H1 (cell line): ENCODE measurements around the gene DUSP7. TPM values are rescaled to one million over a fixed set of nuclear protein-coding genes. Genes with fewer than 3 reads are reported as not detected.

Experiments used
- CTCF ChIA-PET: fragments of 300-600 bp; sonication (Branson Sonifier 250); formaldehyde crosslinking; loops from one replicate; lab custom pipeline; 2021; ENCODE audit not compliant: partially characterized antibody; lab: Charles Lee
- POLR2A ChIA-PET: fragments of 300-600 bp; sonication (Branson Sonifier 250); formaldehyde crosslinking; loops from one replicate; lab custom pipeline; 2021; ENCODE audit warnings: inconsistent platforms; ENCODE audit not compliant: partially characterized antibody; lab: Charles Lee
- DNase-seq, 2 experiments: peaks; one replicate each; pipeline versions ENCODE4 v3.0.0 to v3.0.0-alpha.2; 2010 to 2022; ENCODE audit warnings: low spot score in 2 of 2, low read depth in 1 of 2, mixed read lengths in 1 of 2
- FAIRE-seq: peaks from 2 replicates; lab custom pipeline; 2011; peaks lifted over from hg19 to GRCh38; lab: Jason Lieb, UNC
- H2AFZ ChIP-seq: 2 replicates; pipeline ENCODE4 v1.8.1; 2012; ENCODE audit warnings: low read length, inconsistent platforms
- H2AK5ac ChIP-seq: 2 replicates; pipeline ENCODE4 v1.6.1; 2013; ENCODE audit warnings: low read depth, low read length
- H2BK120ac ChIP-seq: replicated peaks from 2 replicates; pipeline ENCODE3; 2013; ENCODE audit warnings: low read depth, low read length, inconsistent platforms
- H2BK12ac ChIP-seq: 2 replicates; pipeline ENCODE4 v1.6.1; 2013; ENCODE audit warnings: low read depth, low read length
- H2BK15ac ChIP-seq: 2 replicates; pipeline ENCODE4 v1.6.1; 2013; ENCODE audit warnings: low read length
- H2BK20ac ChIP-seq: 2 replicates; pipeline ENCODE4 v1.6.1; 2013; ENCODE audit warnings: low read length
- H2BK5ac ChIP-seq: 2 replicates; pipeline ENCODE4 v1.6.1; 2013; ENCODE audit warnings: low read depth, low read length
- H3K14ac ChIP-seq: 2 replicates; pipeline ENCODE4 v1.6.1; 2013; ENCODE audit warnings: inconsistent platforms; ENCODE audit not compliant: insufficient read length
- H3K18ac ChIP-seq: 2 replicates; pipeline ENCODE4 v1.6.1; 2013; ENCODE audit warnings: low read length; ENCODE audit errors: extremely low read depth
- H3K23ac ChIP-seq: 2 replicates; pipeline ENCODE4 v1.6.1; 2013; ENCODE audit warnings: inconsistent platforms; ENCODE audit not compliant: insufficient read length
- H3K23me2 ChIP-seq: 2 replicates; pipeline ENCODE4 v1.6.1; 2013; ENCODE audit warnings: low read depth, low read length
- H3K27ac ChIP-seq: 2 replicates; pipeline ENCODE4 v1.6.1; 2011; ENCODE audit warnings: low read depth, low read length, inconsistent platforms
- H3K27me3 ChIP-seq, 4 experiments: replicated peaks in 1 of 4; 1 replicate in 1 of 4; 2 replicates in 3 of 4; pipeline versions ENCODE4 v1.6.1 to v1.8.1; 2011 to 2013; ENCODE audit warnings: low read length in 3 of 4, mild to moderate bottlenecking in 3 of 4, inconsistent platforms in 2 of 4, mixed read lengths in 2 of 4, moderate library complexity in 1 of 4; ENCODE audit not compliant: control insufficient read depth in 3 of 4, insufficient read depth in 3 of 4; ENCODE audit errors: extremely low read depth in 1 of 4
- H3K36me3 ChIP-seq, 4 experiments: 2 replicates each; pipeline versions ENCODE4 v1.6.1 to v1.8.1; 2011 to 2013; ENCODE audit warnings: mild to moderate bottlenecking in 4 of 4, low read length in 3 of 4, moderate library complexity in 2 of 4, control low read depth in 1 of 4, inconsistent platforms in 1 of 4; ENCODE audit not compliant: insufficient read depth in 4 of 4, control insufficient read depth in 2 of 4
- H3K4ac ChIP-seq: replicated peaks from 2 replicates; pipeline ENCODE3; 2013; ENCODE audit warnings: low read length, low read depth, mixed read lengths, inconsistent platforms; ENCODE audit not compliant: insufficient read length
- H3K4me1 ChIP-seq, 4 experiments: replicated peaks in 1 of 4; 1 replicate in 1 of 4; 2 replicates in 3 of 4; pipeline versions ENCODE4 v1.6.1 to v1.8.1; 2011 to 2013; ENCODE audit warnings: low read length in 3 of 4, inconsistent platforms in 2 of 4, mixed read lengths in 1 of 4; ENCODE audit not compliant: insufficient read depth in 4 of 4, control insufficient read depth in 3 of 4
- H3K4me2 ChIP-seq, 2 experiments: 2 replicates each; pipeline versions ENCODE4 v1.6.1 to v1.8.1; 2011 to 2013; ENCODE audit warnings: low read depth in 2 of 2, low read length in 2 of 2, control low read depth in 1 of 2, inconsistent platforms in 1 of 2, mild to moderate bottlenecking in 1 of 2; ENCODE audit not compliant: insufficient read depth in 1 of 2
- H3K4me3 ChIP-seq, 4 experiments: fragments of 200-600, 300-600 bp in 1 of 4; sonication (generic), shearing (Covaris generic), sonication (Bioruptor Twin) in 1 of 4; 2 replicates each; pipeline versions ENCODE4 v1.5.1 to v1.8.1; 2011 to 2016; ENCODE audit warnings: low read length in 4 of 4, low read depth in 3 of 4, control low read depth in 2 of 4, inconsistent platforms in 2 of 4, mild to moderate bottlenecking in 2 of 4, mixed read lengths in 1 of 4, moderate library complexity in 1 of 4; ENCODE audit not compliant: insufficient read depth in 2 of 4; ENCODE audit errors: extremely low read depth in 1 of 4
- H3K56ac ChIP-seq: replicated peaks from 2 replicates; pipeline ENCODE3; 2013; ENCODE audit warnings: low read depth, mild to moderate bottlenecking, mixed read lengths, low read length, inconsistent platforms; ENCODE audit not compliant: insufficient read length
- H3K79me1 ChIP-seq: 2 replicates; pipeline ENCODE4 v1.6.1; 2013; ENCODE audit warnings: low read depth, low read length, control low read depth
- H3K79me2 ChIP-seq, 2 experiments: 2 replicates each; pipeline versions ENCODE4 v1.6.1 to v1.8.1; 2012 to 2013; ENCODE audit warnings: low read length in 2 of 2, mild to moderate bottlenecking in 2 of 2, inconsistent platforms in 1 of 2; ENCODE audit not compliant: insufficient read depth in 2 of 2, control insufficient read depth in 1 of 2
- H3K9ac ChIP-seq, 4 experiments: replicated peaks in 1 of 4; 1 replicate in 1 of 4; 2 replicates in 3 of 4; pipeline versions ENCODE4 v1.6.1 to v1.8.1; 2011 to 2013; ENCODE audit warnings: low read depth in 3 of 4, low read length in 3 of 4, control low read depth in 2 of 4, mild to moderate bottlenecking in 2 of 4, moderate library complexity in 2 of 4, inconsistent platforms in 1 of 4; ENCODE audit errors: extremely low read depth in 1 of 4
- H3K9me3 ChIP-seq, 2 experiments: 2 replicates each; pipeline versions ENCODE4 v1.6.1 to v1.8.1; 2012 to 2013; ENCODE audit warnings: mild to moderate bottlenecking in 2 of 2, moderate library complexity in 2 of 2, control low read depth in 1 of 2, inconsistent platforms in 1 of 2, low read depth in 1 of 2, low read length in 1 of 2, mixed read lengths in 1 of 2; ENCODE audit not compliant: insufficient read depth in 2 of 2
- H4K20me1 ChIP-seq, 2 experiments: replicated peaks in 1 of 2; 2 replicates each; pipeline versions ENCODE3 to v1.8.1; 2011 to 2013; ENCODE audit warnings: inconsistent platforms in 2 of 2, low read length in 2 of 2, mild to moderate bottlenecking in 1 of 2; ENCODE audit not compliant: insufficient read depth in 2 of 2, control insufficient read depth in 1 of 2
- H4K5ac ChIP-seq: 2 replicates; pipeline ENCODE4 v1.6.1; 2013; ENCODE audit warnings: low read length, low read depth, mixed read lengths, inconsistent platforms; ENCODE audit not compliant: insufficient read length
- H4K8ac ChIP-seq: 2 replicates; pipeline ENCODE4 v1.8.0; 2013; ENCODE audit warnings: mild to moderate bottlenecking, moderate library complexity, low read length, inconsistent platforms; ENCODE audit not compliant: insufficient read depth; ENCODE audit errors: extremely low read depth
- H4K91ac ChIP-seq: replicated peaks from 2 replicates; pipeline ENCODE3; 2013; ENCODE audit warnings: low read length, mixed read lengths, inconsistent platforms; ENCODE audit not compliant: insufficient read length
- ASH2L ChIP-seq: fragments of 200-600, 300-600 bp; sonication (generic); IDR thresholded peaks from one replicate; pipeline ENCODE4 v1.7.1; 2017; ENCODE audit warnings: low read length
- CREB1 ChIP-seq: IDR thresholded peaks from 2 replicates; pipeline ENCODE4 v1.6.1; 2012; ENCODE audit warnings: inconsistent platforms
- JUN ChIP-seq: IDR thresholded peaks from 2 replicates; pipeline ENCODE4 v1.6.1; 2011; ENCODE audit warnings: low read depth, mild to moderate bottlenecking, improper control_type of control experiment, low read length
- POLR2A ChIP-seq, 2 experiments: IDR thresholded peaks; 1 replicate in 1 of 2; 2 replicates in 1 of 2; pipeline ENCODE4 v1.6.1; 2011; ENCODE audit warnings: low read depth in 2 of 2, low read length in 2 of 2, mild to moderate bottlenecking in 2 of 2; ENCODE audit errors: control extremely low read depth in 1 of 2
- POLR2AphosphoS5 ChIP-seq: IDR thresholded peaks from 2 replicates; pipeline ENCODE4 v1.6.1; 2011; ENCODE audit warnings: low read depth, low read length
- RAD21 ChIP-seq, 2 experiments: IDR thresholded peaks in 1 of 2; conservative IDR thresholded peaks in 1 of 2; 2 replicates each; pipeline ENCODE4 v1.6.1; 2011; ENCODE audit warnings: low read depth in 2 of 2, low read length in 2 of 2, improper control_type of control experiment in 1 of 2, inconsistent platforms in 1 of 2, mild to moderate bottlenecking in 1 of 2, moderate library complexity in 1 of 2
- RBBP5 ChIP-seq: IDR thresholded peaks from 2 replicates; pipeline ENCODE4 v1.7.1; 2012; ENCODE audit warnings: low read depth, mild to moderate bottlenecking, inconsistent platforms, low read length, moderate library complexity, borderline replicate concordance
- RNF2 ChIP-seq: fragments of 200-900, 300-1000 bp; sonication (generic); IDR thresholded peaks from 2 replicates; pipeline ENCODE4 v1.7.1; 2016; ENCODE audit warnings: borderline replicate concordance, low read depth, mild to moderate bottlenecking, antibody characterized with exemption, low read length; ENCODE audit not compliant: poor library complexity, severe bottlenecking; ENCODE audit errors: missing control alignments
- SAP30 ChIP-seq: fragments of 300-600 bp; sonication (generic); IDR thresholded peaks from 2 replicates; pipeline ENCODE4 v1.7.1; 2012; ENCODE audit warnings: low read length, moderate library complexity, mild to moderate bottlenecking, inconsistent platforms; ENCODE audit not compliant: insufficient read depth, insufficient replicate concordance
- SIN3A ChIP-seq, 2 experiments: IDR thresholded peaks in 1 of 2; conservative IDR thresholded peaks in 1 of 2; 2 replicates each; pipeline ENCODE4 v1.6.1; 2011 to 2012; ENCODE audit warnings: low read length in 2 of 2, improper control_type of control experiment in 1 of 2, low read depth in 1 of 2, mild to moderate bottlenecking in 1 of 2
- ZNF274 ChIP-seq: IDR thresholded peaks from 2 replicates; pipeline ENCODE4 v1.7.0; 2012; ENCODE audit warnings: low read length, borderline replicate concordance; ENCODE audit errors: extremely low read depth
- WGBS, 2 experiments: shearing (Covaris generic) in 1 of 2; methylation state at CpG; one replicate each; pipeline versions ENCODE4 v1.1.6 to v1.1.7; 2013 to 2015; ENCODE audit warnings: low lambda C conversion rate in 2 of 2, mixed read lengths in 2 of 2, inconsistent platforms in 1 of 2, low coverage in 1 of 2, missing lambda C conversion rate in 1 of 2; ENCODE audit not compliant: insufficient replicate concordance in 2 of 2, insufficient coverage in 1 of 2, insufficient read length in 1 of 2; ENCODE audit errors: extremely low coverage in 1 of 2, missing lambda C conversion rate in 1 of 2; 5-methylcytosine and 5-hydroxymethylcytosine counted together
- polyA plus RNA-seq, 7 experiments: library from polyadenylated mRNA; depleted of rRNA in 3 of 7; stranded (reverse) in 5 of 7; unstranded in 2 of 7; fragments of >200 nt in 5 of 7; fragments of 200-250 nt in 2 of 7; gene quantifications; 1 replicate in 5 of 7; 2 replicates in 1 of 7; 4 replicates in 1 of 7; pipeline versions ENCODE4 v1.2.1 to v1.2.3, GENCODE V29; 2011 to 2013; ENCODE audit warnings: missing spikeins in 2 of 7, mixed read lengths in 2 of 7
- total RNA-seq: library from RNA; stranded (reverse); fragmentation: NEBNext Ultra II Directional; extraction: Animal tissue kit (Norgen Biotek cat#: 25700); gene quantifications from 2 replicates; pipeline ENCODE4 v1.2.1, GENCODE V29; 2021

DUSP7 gene
- total and polyA plus RNA-seq, 2 of the 8 experiments (the other 6 are each of a cell fraction or from before 2014, with no cell fraction given) = 19.4 to 24.9 TPM

DNA sequence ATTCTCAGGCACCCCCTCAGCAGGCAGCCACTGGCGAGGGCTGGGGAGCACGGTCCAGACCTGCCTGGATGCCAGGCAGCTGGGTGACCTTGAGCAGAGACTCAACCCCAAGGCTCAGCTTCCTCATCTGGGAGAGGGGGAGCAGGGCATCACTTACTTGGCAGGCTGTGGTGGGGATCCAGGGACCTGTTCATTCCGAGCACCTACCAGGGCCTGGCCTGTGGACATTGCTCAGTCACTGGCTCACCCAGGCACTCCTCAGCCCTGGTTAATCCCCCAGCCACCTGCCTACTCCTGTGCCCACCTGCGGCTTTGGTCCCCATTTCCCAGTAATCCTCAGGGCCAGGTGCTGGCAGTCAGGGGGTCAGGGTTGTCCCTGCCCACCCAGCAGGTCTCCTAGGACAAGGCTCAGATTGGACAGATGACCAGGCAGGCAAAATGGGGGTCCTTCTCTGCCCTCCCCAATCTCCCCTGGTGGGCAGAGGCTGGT, 51.4 kb downstream of the DUSP7 start:
- peak overlapping the region in 3 of 4 experiments; percentile 17 to 39 (median 17); a peak in 4 of 8 replicates for H3K4me3 ChIP-seq
- peak overlapping the region; percentile 89 for H4K91ac ChIP-seq
- H4K8ac ChIP-seq = no peak overlapping the region; the same call in 1 of the 2 replicates
- H3K56ac ChIP-seq = peak overlapping the region; percentile 22
- H3K79me1 ChIP-seq = no peaks in the 10 kb centered on the region
- CTCF ChIA-PET = interaction anchor here (0.8 to 24.7 kb wide), 42 partner anchors 9 to 382 kb away, joined by 3 to 984 read pairs (median 6); partner anchors contain the start of genes ABHD14B, ACY1, DUSP7 and RPL29
- peaks cover 8 to 48% (median 34%) of the 10 kb centered on the region in 4 experiments for H3K4me1 ChIP-seq
- no peak overlapping the region for H3K27ac ChIP-seq
- H2BK120ac ChIP-seq = peak overlapping the region; percentile 44
- no peak overlapping the region for H2AFZ ChIP-seq
- H3K4ac ChIP-seq = peak overlapping the region; percentile 91
- no peak for FAIRE-seq
- peak overlapping the region; percentile 3 for H4K5ac ChIP-seq
- no peaks in the 10 kb centered on the region for H3K9me3 ChIP-seq
- peaks cover 3% of the 10 kb centered on the region; the same call in 1 of the 2 replicates for H3K23me2 ChIP-seq
- no peaks in the 10 kb centered on the region for H3K79me2 ChIP-seq
- 73% methylated on average over 4 of the region's 4 CpGs; no CpG with 5 or more reads in 1 of the 2 experiments for WGBS, 2 experiments
- H2BK20ac ChIP-seq = peak overlapping the region; percentile 93; the same call in 1 of the 2 replicates
- no peaks in the 10 kb centered on the region; a peak in 2 of 7 replicates for H3K27me3 ChIP-seq
- H3K23ac ChIP-seq = no peak overlapping the region
- TF ChIP-seq POLR2AphosphoS5 (no peak), JUN (no peak), RBBP5 (no peak), SAP30 (no peak), RAD21 (IDR thresholded peaks at IDR 0.05 in 1 of 2, conservative IDR thresholded peaks at IDR 0.05 in 1 of 2; ENCODE audit: low read depth in 2 of 2, low read length in 2 of 2) (no peak), SIN3A (conservative IDR thresholded peaks at IDR 0.05 in 1 of 2, IDR thresholded peaks at IDR 0.05 in 1 of 2; ENCODE audit: low read depth in 1 of 2, low read length in 2 of 2) (no peak), CREB1 (no peak), ZNF274 (no peak), ASH2L (no peak), POLR2A (IDR thresholded peaks at IDR 0.05; ENCODE audit: control extremely low read depth in 1 of 2, low read depth in 2 of 2, low read length in 2 of 2) (no peak), RNF2 (no peak)
- TF ChIP-seq, all 59 proteins: peak for 0
- H2BK15ac ChIP-seq = peak overlapping the region; percentile 92; the same call in 1 of the 2 replicates
- peak overlapping the region; percentile 85 for H2BK5ac ChIP-seq
- H3K4me2 ChIP-seq = peak overlapping the region; percentile 67 to 73
- POLR2A ChIA-PET = interaction anchor here (0.8 to 7.2 kb wide), 12 partner anchors 10 to 115 kb away, joined by 3 to 95 read pairs (median 4); partner anchors contain the start of genes ACY1, DUSP7 and RPL29
- no peak overlapping the region for H3K14ac ChIP-seq
- no peaks in the 10 kb centered on the region for H3K36me3 ChIP-seq
- H3K9ac ChIP-seq = no peak overlapping the region
- H2BK12ac ChIP-seq = peak overlapping the region; percentile 94; the same call in 1 of the 2 replicates
- no peak for DNase-seq
- H4K20me1 ChIP-seq = no peaks in the 10 kb centered on the region
- peak overlapping the region; percentile 98 for H3K18ac ChIP-seq
- no peak overlapping the region for H2AK5ac ChIP-seq
